NCI-H1092 treated with DMSO at 0.1 percent for 48 hours (cell line): ENCODE data around the gene SCAMP2.
"Not testable (repeated sequence)": the region's sequence is repeated elsewhere in the genome, so short reads cannot be mapped to it uniquely, and the experiment has no call there.

Source experiments
- DNase-seq: peaks from one replicate; lab custom pipeline; 2025; lab: John Stamatoyannopoulos, UW

SCAMP2 gene

GRCh38 chr15:74873036-74873755 lies at the start of gene SCAMP2:
Gene SCAMP2 (minus strand): TSS chr15:74873365. CDS start chr15:74873255, 110 bp downstream.
- DNase-seq: peak; percentile 91

GRCh38 chr15:74920456-74920855 lies 47.3 kb upstream of the SCAMP2 start:
- DNase-seq: no peak

- no peak for DNase-seq
These were observed 44.5 kb upstream of the SCAMP2 start for GRCh38 chr15:74917676-74918075.

- not testable (repeated sequence) for DNase-seq
These were observed 40.6 kb upstream of the SCAMP2 start for GRCh38 chr15:74913799-74914198.

- no peak for DNase-seq
These were observed 39.9 kb upstream of the SCAMP2 start for GRCh38 chr15:74913041-74913440.

GRCh38 chr15:74908635-74909034 lies 35.5 kb upstream of the SCAMP2 start:
- DNase-seq: no peak

- DNase-seq: no peak
These were observed 34.2 kb upstream of the SCAMP2 start for GRCh38 chr15:74907163-74907870.

GRCh38 chr15:74906450-74907162 lies 33.4 kb upstream of the SCAMP2 start, which contains the start of gene FAM219B:
Gene FAM219B (minus strand): TSS chr15:74906851. CDS start chr15:74906800, 51 bp downstream.
- DNase-seq: peak; percentile 69

GRCh38 chr15:74906067-74906449 lies 32.9 kb upstream of the SCAMP2 start:
- DNase-seq: peak; percentile 32

- no peak for DNase-seq
These were observed 31.1 kb upstream of the SCAMP2 start for GRCh38 chr15:74904190-74904805.

- no peak for DNase-seq
These were observed 30.5 kb upstream of the SCAMP2 start for GRCh38 chr15:74903676-74904075.

GRCh38 chr15:74902295-74903075 lies 29.3 kb upstream of the SCAMP2 start:
- no peak for DNase-seq

- peak; percentile 21 for DNase-seq
These were observed 28.5 kb upstream of the SCAMP2 start for GRCh38 chr15:74901612-74902063.

GRCh38 chr15:74897300-74897701 lies 24.1 kb upstream of the SCAMP2 start:
- no peak for DNase-seq

GRCh38 chr15:74896316-74896715 lies 23.2 kb upstream of the SCAMP2 start:
- DNase-seq: no peak

- DNase-seq: no peak
These were observed 22.7 kb upstream of the SCAMP2 start for GRCh38 chr15:74895830-74896229.

- DNase-seq: not testable (repeated sequence)
These were observed 21.2 kb upstream of the SCAMP2 start for GRCh38 chr15:74894383-74894782.

GRCh38 chr15:74893627-74894026 lies 20.5 kb upstream of the SCAMP2 start:
- no peak for DNase-seq

- no peak for DNase-seq
These were observed 19.8 kb upstream of the SCAMP2 start for GRCh38 chr15:74892931-74893330.

- DNase-seq: no peak
These were observed 19.1 kb upstream of the SCAMP2 start for GRCh38 chr15:74892313-74892712.

- DNase-seq: no peak
These were observed 18.3 kb upstream of the SCAMP2 start for GRCh38 chr15:74891469-74891868.

GRCh38 chr15:74890665-74890960 lies 17.4 kb upstream of the SCAMP2 start:
- DNase-seq: no peak
